GM12891 (cell line): ENCODE results near the gene LRRC10B.

ENCODE experiments used
- DNase-seq: peaks from one replicate; pipeline ENCODE4 v3.0.0; 2011; ENCODE audit warnings: low spot score; ENCODE audit not compliant: insufficient read length
- FAIRE-seq: peaks from 2 replicates; lab custom pipeline; 2011; peaks lifted over from hg19 to GRCh38; lab: Jason Lieb, UNC
- PAX5 ChIP-seq: IDR thresholded peaks from 2 replicates; pipeline ENCODE4 v1.6.1; 2011; ENCODE audit warnings: low read length, moderate library complexity, mild to moderate bottlenecking; ENCODE audit not compliant: insufficient read depth, severe bottlenecking
- POLR2A ChIP-seq: IDR thresholded peaks from 2 replicates; pipeline ENCODE4 v1.6.1; 2011; ENCODE audit warnings: low read depth, low read length, control low read depth
- POLR2AphosphoS5 ChIP-seq: IDR thresholded peaks from 2 replicates; pipeline ENCODE4 v1.6.1; 2011; ENCODE audit warnings: low read depth, low read length, control low read depth
- POU2F2 ChIP-seq: IDR thresholded peaks from 2 replicates; pipeline ENCODE4 v1.6.1; 2011; ENCODE audit warnings: low read depth, mild to moderate bottlenecking, control low read depth, low read length, moderate library complexity
- SPI1 ChIP-seq: IDR thresholded peaks from 2 replicates; pipeline ENCODE4 v1.6.1; 2011; ENCODE audit warnings: low read depth, low read length, control low read depth
- TAF1 ChIP-seq: IDR thresholded peaks from 2 replicates; pipeline ENCODE4 v1.6.1; 2011; ENCODE audit warnings: low read depth, low read length, control low read depth

The LRRC10B gene

GRCh38 chr11:61516675-61517572 is 8.4 kb downstream of the LRRC10B start:
- FAIRE-seq (peak; percentile 71), DNase-seq (peak; percentile 91)
- TF ChIP-seq POLR2A (no peak), SPI1 (no peak), POLR2AphosphoS5 (no peak), PAX5 (no peak), POU2F2 (no peak), TAF1 (no peak)

- TF ChIP-seq TAF1 (no peak), POLR2A (no peak), POU2F2 (no peak), SPI1 (no peak), POLR2AphosphoS5 (no peak), PAX5 (no peak)
- DNase-seq (no peak), FAIRE-seq (no peak)
These were observed 9.7 kb downstream of the LRRC10B start for GRCh38 chr11:61518032-61518795.

GRCh38 chr11:61522881-61523280 is 14.3 kb downstream of the LRRC10B start:
- FAIRE-seq (no peak), DNase-seq (no peak)
- no peak for TF ChIP-seq POLR2AphosphoS5
- TF ChIP-seq POLR2A: no peak
- no peak for TF ChIP-seq POU2F2
- no peak for TF ChIP-seq SPI1
- no peak for TF ChIP-seq TAF1
- TF ChIP-seq PAX5: no peak

GRCh38 chr11:61524446-61524845 is 15.9 kb downstream of the LRRC10B start:
- no peak for FAIRE-seq
- no peak for DNase-seq
- no peak for TF ChIP-seq PAX5
- no peak for TF ChIP-seq TAF1
- no peak for TF ChIP-seq POU2F2
- no peak for TF ChIP-seq SPI1
- no peak for TF ChIP-seq POLR2A
- no peak for TF ChIP-seq POLR2AphosphoS5

- DNase-seq: no peak
- TF ChIP-seq SPI1 (no peak), PAX5 (no peak), POLR2AphosphoS5 (no peak), POU2F2 (no peak), TAF1 (no peak), POLR2A (no peak)
- no peak for FAIRE-seq
These were observed 16.5 kb downstream of the LRRC10B start for GRCh38 chr11:61524963-61525587.

- TF ChIP-seq TAF1 (no peak), POLR2AphosphoS5 (no peak), PAX5 (no peak), POU2F2 (no peak), POLR2A (no peak), SPI1 (no peak)
- DNase-seq (no peak), FAIRE-seq (no peak)
These were observed 17.7 kb downstream of the LRRC10B start for GRCh38 chr11:61526229-61526628.

GRCh38 chr11:61526956-61527731 is 18.6 kb downstream of the LRRC10B start:
- FAIRE-seq (no peak), DNase-seq (no peak)
- no peak for TF ChIP-seq TAF1

GRCh38 chr11:61528114-61528513 is 19.6 kb downstream of the LRRC10B start:
- no peak for FAIRE-seq
- no peak for TF ChIP-seq TAF1
- TF ChIP-seq POLR2A: no peak
- TF ChIP-seq SPI1: no peak
- TF ChIP-seq POU2F2: no peak
- no peak for TF ChIP-seq PAX5
- no peak for TF ChIP-seq POLR2AphosphoS5
- no peak for DNase-seq
